Stimulated activated CD8-positive, alpha-beta memory T cell treated with anti-CD3 and anti-CD28 coated beads, Interleukin-15, amount 100 ng/mL, for 1 hour (primary cell): ENCODE results near the gene LMX1B.

Experiments used
- DNase-seq: peaks from one replicate; pipeline ENCODE4 v3.0.0-alpha.2; 2020; ENCODE audit warnings: low read depth

Gene LMX1B

GRCh38 chr9:126604059-126605055, 9.4 kb upstream of the LMX1B start:
- DNase-seq: no peak

- no peak for DNase-seq
Measured at GRCh38 chr9:126605792-126606482, 7.8 kb upstream of the LMX1B start.

- no peak for DNase-seq
Measured at GRCh38 chr9:126606483-126606870, 7.3 kb upstream of the LMX1B start.

GRCh38 chr9:126607086-126607485, 6.6 kb upstream of the LMX1B start:
- no peak for DNase-seq

GRCh38 chr9:126607731-126608130, 6.0 kb upstream of the LMX1B start:
- DNase-seq: no peak

- DNase-seq: no peak
Measured at GRCh38 chr9:126608551-126608950, 5.2 kb upstream of the LMX1B start.

- DNase-seq: no peak
Measured at GRCh38 chr9:126609191-126609590, 4.5 kb upstream of the LMX1B start.

GRCh38 chr9:126609711-126610388, 3.9 kb upstream of the LMX1B start:
- DNase-seq: no peak

- DNase-seq: no peak
Measured at GRCh38 chr9:126611193-126611591, 2.5 kb upstream of the LMX1B start.

GRCh38 chr9:126611592-126612325, 2.0 kb upstream of the LMX1B start:
- DNase-seq: peak; percentile 40

GRCh38 chr9:126612326-126612812, 1.4 kb upstream of the LMX1B start:
- no peak for DNase-seq

- no peak for DNase-seq
Measured at GRCh38 chr9:126612813-126613641, 701 bp upstream of the LMX1B start.

GRCh38 chr9:126614088-126614454, 343 bp downstream of the LMX1B start:
- no peak for DNase-seq

- no peak for DNase-seq
Measured at GRCh38 chr9:126614455-126615244, 922 bp downstream of the LMX1B start.

- no peak for DNase-seq
Measured at GRCh38 chr9:126615245-126615790, 1.6 kb downstream of the LMX1B start.

GRCh38 chr9:126615791-126616447, 2.2 kb downstream of the LMX1B start:
- no peak for DNase-seq

- no peak for DNase-seq
Measured at GRCh38 chr9:126616521-126616976, 2.8 kb downstream of the LMX1B start.

- no peak for DNase-seq
Measured at GRCh38 chr9:126617003-126617822, 3.5 kb downstream of the LMX1B start.
